Measurements from ENCODE around the gene DHCR24.
A peak's percentile ranks its signal among the peaks of the same experiment; 100 is the strongest.

DHCR24 gene

DNA sequence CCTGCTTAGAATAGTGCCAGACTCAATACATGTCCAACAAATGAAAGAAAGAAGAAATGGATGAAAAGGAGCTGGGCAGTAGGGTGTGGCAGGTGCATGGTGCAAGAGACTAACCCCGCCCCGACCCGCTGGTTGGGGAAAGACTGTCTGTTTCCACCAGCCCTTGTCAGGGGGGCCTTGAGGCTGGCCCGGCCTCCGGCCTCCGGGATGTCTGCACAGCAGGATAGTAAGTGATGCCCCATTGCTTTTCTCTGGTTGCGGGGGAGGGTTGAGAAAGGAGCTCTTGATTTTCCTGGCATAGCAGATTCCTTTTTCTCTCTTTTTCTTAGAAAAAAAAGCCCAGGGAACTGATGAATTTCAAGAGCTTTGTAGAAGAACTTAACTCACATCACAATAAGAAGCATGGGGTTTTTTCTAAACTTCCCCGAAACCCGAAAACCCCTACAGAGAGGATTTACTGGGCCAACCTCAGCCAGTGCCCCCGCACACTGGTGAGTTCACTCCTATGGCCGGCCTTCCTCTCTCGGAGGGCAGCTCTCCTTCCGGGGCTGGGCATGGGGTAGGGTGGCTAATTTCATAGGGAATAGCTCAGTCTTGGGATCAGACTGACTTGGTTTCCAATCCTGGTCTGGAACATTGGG, 73.4 kb downstream of the DHCR24 start:
- no peak for DNase-seq

DNA sequence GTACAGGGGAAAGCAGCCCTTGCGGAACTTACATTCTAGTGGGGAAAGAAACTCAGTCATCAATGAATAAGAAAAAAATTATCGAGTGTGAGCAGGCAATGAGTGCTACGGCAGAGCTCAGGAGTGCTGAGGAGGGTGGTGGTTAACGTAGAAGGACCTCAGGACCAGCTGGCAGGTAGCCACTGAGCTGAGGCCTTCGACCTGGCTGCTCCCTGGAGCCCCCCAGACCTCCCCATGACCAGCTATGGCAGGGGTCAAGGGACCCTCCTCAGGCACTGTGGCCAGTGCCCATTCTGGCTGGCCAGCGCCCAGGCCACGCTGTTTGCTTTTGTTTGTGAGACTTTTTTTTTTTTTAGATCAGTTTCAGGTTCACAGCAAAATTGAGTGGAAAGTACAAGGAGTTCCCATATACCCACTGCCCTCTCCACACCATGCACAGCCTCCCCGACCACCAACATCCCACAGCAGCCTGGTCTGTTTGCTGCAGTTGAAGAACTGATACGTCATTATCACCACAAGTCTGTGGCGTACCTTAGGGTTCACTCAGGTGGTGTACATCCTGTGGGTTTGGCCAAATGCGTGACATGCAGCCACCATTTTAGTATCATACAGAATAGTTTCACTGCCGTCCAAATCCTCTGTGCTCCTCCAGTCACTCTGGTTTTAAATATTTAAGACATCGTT, 74.1 kb downstream of the DHCR24 start:
- DNase-seq, result no peak

DNA sequence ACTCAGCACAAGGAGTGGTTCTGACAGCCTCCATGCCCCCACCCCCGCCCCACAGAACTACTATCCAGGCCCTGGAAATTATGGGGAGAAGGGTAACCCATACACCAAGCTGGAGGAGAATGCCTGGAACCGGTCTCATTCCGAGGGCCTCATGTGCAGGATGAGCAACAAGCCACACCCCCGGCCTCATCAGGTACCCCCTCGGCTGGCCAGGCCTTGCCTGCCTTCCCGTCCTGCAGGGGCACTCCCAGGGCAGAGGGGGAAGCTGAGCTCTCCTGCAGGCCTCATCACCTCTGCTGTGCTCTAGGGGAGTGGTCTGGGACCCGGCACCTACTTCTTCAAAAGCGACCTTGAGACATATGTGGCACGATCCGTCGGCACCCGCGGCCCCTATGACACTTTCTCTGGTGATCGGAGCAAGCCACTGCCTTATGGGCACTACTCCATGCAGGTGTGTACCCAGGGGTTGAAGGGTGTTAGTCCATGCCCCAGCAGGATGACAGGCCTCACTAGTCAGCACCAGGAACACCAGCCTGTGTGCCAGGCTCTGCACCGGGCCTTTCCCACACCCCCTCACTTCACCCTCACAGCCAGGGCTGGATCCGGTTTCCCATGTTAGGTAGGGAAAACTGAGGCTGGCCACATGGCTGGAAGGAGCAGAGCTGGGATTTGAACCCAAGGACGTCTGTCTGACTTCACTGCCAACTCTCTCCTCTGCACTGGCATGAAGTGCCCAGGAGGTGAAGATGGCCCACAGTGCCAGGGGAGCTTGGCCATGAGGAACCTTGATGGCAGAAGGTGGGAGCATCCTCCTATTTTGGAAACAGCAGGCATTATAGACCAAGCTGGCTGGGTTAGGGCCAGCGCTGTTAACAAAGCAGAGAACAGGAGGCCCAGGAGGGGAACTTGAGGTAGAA, 75.0 kb downstream of the DHCR24 start:
- DNase-seq, result peak; percentile 51

DNA sequence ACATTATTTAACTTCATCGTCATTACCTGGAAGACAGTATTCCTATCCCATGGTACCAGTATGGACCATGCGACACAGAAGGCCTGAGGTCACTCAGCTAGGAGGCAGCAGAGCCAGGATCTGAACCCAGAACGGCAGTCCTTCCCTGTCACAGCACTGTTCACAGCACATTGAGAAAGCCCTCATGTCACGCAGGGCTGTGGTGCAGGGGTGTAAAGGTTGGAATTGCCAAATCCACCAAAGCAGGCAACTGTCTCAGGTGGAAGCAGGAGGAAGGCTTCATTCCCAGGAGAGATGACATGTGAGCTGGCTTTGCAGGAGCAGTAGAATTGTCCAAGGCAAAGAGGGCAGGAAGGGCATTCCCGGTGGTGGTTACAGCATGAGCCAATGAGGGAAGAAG, 75.9 kb downstream of the DHCR24 start:
- peak; percentile 55 for DNase-seq

DNA sequence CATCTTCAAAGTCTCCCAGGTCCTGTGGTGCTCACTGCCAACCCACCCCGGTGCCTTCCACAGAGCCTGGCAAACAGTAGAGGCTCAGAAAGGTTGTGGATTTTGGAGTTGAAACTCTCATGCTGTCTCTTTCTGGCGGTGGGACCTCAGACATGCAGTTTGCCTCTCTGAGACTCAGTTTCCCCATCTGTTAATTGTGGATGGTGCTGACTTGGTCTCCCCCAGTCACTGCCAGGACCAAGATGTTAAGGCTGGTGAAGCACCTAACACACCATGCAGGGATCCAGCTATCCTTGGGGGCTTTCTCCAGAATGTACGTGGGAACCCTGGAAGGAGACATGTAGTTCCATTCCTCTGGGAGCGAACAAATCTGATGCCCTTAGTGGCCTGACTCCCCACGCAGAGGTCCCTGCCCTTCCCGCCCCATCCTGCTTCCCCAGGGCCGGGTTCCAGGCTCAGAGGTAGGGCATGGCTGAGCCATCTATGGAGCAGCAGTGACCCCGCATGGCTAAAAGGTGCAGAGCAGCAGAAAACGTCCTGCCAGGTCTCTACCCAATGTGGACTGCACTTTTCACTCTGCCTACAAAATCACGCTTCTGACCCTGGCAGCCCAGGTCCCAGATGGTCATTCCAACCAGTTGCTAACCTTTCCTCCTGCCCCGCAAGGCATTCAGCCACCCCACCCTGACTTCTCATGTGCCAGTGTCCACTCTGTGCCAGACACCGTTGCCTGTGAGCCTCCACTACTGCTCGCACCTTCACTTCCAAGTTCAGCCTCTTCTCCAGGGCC, 76.6 kb downstream of the DHCR24 start:
- DNase-seq, result peak; percentile 89

DNA sequence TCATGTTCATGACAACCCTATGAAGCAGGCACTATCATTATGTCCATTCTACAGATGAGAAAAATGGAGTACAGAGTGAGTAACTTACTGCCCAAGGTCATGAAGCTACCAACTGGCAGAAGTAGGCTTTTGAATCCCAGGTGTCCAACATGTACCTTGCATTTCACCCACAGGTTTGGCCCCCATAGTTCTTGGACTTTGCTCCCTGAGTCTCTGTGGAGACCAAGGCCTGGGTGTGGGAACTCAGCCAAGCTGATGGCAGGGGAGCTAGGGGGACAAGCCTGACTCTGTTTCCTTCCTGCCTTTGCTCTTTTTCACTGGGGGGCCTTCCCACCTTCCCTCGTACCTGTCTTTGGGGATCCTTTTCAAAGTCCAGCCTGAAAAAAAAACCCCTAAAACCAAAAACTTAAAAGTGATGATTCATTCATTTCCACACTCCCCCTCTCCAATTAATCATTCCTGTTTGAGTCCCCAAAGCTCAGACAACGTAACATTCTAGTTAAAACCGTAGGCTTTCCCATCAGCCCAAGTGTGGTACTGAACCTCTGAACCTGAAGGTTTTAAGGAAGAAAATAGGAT, 77.4 kb downstream of the DHCR24 start:
- DNase-seq, result peak; percentile 50

DNA sequence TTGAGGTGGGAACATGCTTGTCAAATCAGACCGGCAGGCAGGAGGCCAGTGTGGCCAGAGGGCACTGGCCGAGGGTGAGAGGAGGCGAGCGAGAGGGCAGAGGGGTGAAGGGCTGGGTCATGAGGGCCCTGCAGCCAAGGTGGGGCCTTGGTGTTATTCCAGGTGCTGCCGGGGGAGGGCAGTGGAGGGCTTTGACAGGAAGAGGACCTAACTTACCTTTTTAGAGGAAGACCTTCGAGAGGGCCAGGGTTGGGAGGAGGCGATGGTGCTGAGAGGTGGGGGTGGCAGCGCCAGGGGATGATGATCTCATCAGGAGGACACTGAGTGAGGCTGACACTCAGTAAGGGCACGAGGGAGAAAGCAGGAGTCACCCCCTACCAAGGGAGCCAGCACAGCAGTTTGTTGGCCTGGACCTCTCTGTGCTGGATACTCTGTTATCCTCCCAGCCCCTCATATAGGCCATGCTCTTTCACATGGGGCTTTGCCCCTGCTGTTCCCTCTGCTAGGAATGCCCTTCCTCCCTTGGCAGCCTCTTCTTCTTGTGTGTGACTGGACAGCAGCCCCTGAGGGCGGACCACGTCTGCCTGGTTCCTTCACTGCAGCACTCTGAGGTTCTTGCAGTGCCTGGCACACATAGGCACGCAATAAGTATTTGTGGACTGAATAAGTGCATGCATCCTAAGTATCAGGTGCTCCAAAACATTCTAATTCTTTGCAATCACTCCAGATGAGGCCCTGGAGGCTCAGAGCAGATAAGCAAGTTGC, 78.4 kb downstream of the DHCR24 start:
- peak; percentile 44 for DNase-seq

DNA sequence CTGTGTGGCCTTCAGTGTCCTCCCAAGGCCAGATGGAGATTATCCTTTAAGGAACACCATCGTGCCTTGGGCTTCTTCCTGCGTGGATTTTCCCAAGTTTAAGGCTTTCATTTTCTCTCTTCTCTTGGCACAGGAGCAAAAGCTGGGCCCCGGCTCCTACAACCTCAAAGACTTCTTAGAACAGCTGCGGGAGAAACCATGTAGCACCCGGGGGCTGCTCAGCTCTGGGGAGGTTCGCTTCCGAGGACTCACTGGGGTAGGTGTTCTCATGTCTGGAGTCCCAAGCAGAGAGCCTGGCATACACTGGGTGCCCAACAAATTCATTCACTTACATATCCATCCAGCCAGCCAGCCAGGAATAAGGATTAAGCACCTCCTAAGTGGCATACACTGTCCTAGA, 79.2 kb downstream of the DHCR24 start:
- DNase-seq, result no peak

DNA sequence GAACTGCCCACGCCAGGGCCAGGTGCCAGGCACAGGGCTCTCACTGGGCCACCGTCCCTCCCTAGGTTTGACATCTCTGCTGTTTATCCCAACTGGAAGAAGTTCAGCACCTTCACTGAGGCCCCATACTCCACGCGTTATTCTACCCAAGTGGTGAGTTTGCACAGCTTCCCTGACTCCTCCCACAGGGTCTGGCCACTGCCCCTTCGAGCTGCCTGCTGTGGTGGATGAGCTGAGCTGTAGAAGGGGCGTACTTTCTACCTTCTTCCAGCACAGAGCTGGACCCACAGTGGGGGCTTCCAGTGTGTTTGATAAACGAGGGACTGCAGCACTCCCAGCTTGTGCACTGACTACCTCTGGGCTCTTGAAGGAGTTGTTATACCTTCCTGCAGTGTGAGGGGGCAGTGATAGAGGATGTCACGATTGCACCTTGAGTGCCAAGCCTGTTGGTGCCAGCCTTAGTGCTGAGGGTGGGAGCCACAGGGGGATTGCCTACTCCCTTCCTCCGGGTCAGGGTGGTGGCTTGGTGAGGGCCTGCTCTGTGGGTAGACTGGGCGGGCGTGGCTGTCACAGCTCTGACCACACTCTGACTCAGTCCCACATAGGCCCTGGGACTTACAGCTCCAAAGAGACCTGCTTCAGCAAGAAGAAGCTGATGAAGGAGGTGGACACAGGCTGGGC, 79.9 kb downstream of the DHCR24 start:
- peak; percentile 62 for DNase-seq

DNA sequence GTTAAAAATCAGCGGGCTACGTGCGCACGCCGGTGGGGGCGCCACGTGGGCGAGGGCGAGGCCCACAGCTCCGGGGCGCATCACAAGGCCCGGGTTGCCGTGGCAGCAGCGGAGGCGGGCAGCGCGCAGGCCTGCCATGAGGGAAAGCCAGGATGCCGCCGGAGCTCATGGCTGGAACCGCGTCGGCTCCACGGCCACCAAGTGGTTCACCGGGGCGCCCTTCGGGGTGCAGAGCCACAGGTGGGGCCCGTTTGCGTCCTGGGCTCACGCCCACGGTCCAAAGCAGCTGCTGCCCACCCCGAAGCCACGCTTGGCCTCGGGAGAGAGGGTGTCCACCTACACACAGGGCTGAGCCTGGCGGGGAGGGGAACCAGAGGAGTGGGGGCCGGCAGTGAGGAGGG, 81.0 kb downstream of the DHCR24 start:
- peak; percentile 43 for DNase-seq

DNA sequence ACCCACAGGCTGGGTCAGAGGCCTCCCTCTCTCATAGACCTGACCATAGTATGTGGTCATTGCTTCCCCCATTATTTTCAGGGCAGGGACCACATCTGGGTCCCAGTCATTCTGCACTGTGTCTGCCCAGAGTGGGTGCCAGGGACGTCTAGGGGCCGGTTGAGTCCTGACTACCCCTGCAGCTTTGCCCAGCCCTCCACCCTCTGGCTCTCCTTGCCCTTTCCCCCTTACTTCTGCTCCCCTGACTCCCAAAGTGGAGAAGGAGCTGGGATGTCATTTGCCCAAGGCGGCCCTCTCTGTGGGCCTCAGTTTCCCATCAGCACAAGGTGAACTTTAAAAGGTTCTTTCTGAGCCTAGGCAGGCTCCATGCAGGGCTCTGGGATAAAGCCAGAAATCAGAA, 81.5 kb downstream of the DHCR24 start:
- DNase-seq, result peak; percentile 47

DNA sequence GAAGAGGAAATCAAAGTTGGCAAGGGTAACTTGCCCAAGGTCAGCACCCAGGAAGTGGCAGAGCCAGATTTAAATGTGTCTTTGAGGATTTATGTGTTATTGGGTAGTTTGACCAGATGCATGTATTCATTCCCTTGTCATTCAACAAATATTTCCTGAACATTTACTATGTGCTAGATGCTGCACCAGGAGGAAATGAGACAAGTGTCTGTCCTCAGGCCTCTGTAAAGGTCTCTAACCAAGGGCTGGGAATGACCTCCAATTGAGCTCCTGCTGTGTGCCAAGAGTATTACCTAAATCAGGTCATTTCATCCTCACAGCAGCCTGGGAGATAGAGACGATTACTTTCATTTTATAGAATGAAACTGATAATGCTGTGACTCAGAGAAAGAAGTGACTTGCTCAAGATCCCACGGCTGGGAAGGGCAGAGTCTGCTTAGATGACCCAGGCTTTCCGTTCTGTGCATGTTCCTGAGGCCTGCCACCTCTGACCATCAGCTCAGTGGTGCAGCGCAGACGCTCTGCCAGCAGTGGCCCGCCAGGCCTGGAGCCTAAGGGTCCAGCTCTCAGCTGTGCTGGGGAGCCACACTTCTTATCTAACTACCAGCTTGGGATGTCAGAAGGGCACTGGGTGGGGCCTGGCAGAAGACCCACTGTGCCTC, 82.4 kb downstream of the DHCR24 start:
- DNase-seq, result peak; percentile 61

DNA sequence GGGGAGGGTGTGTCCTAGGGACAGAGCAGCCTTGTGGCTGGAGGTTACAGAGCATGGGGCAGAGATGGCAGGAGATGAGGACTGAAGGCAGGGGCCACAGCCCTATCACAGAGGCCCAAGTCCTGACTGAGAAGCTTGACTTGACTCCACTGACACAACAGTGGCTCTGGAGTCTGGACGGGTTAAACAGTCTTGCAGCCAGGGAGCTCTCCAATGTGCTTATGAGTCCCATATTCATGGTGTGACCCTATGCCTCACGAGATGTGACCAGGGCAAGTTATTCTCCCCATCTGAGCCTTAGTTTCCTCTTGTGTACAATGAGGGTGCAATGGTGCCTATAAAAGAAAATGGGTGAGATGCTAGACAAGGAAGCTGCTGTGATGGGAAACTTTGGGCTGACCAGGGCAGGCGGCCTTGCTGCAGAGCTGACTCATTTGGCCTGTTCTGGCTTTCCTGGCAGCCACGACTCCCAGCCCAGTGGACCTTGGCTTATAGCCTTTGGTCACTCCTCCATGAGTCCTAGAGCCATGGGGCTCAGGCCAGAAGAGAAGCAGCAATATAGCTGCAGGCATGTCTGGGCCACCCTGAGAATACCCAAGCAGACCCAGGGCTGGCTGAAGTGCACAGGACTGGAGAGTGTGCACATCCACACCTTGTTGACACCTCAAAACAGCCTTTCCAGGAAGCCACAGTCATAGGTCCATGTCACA, 83.1 kb downstream of the DHCR24 start:
- DNase-seq, result no peak

DNA sequence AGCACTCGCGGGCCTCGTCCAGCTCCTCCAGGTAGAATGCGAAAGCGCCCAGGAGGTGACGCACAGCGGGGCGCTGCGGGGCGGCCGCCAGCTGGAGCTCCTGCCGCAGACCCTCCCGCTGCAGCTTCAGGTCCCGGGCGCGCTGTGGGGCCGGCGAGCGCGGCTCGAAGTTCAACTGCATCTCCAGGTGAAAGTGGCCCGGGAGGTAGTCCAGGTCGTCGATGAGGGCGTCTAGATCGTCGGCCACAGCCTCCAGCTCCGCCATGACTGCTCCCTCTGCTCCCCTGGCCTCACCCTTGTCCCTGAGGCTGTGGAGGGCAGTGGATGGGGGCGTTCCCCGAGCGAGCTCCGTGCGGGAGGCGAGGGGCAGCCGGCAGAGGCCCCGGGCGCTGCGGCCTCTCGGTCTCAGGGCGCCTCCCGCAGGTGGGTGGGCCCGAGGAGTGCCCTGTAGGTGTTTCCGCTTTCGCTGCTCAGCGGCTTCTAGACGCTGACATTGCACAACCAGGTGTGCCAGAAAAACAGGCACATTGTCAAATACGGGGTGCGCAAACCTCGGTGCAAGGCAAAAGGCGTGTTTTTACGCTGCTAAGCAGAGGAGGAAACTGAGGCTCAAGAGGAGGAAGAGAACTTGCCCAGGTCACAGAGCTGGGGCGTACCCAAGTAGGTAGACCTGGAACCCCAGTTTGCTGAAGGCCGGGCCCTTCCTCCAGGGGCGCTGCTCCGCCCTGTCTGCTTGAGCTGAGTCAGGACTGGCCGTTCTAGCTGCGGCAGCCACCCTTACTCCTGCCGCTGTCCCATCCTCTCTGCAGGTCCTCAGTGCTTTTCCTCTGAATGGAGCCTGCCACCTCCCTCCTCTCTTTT, 85.9 kb downstream of the DHCR24 start, which contains the start of gene TTC22:
Gene TTC22, minus strand, starts transcription at position 425 of the 861 bp plus-strand sequence. Its CDS starts 160 bp downstream, at position 265.
- peak; percentile 84 for DNase-seq

DNA sequence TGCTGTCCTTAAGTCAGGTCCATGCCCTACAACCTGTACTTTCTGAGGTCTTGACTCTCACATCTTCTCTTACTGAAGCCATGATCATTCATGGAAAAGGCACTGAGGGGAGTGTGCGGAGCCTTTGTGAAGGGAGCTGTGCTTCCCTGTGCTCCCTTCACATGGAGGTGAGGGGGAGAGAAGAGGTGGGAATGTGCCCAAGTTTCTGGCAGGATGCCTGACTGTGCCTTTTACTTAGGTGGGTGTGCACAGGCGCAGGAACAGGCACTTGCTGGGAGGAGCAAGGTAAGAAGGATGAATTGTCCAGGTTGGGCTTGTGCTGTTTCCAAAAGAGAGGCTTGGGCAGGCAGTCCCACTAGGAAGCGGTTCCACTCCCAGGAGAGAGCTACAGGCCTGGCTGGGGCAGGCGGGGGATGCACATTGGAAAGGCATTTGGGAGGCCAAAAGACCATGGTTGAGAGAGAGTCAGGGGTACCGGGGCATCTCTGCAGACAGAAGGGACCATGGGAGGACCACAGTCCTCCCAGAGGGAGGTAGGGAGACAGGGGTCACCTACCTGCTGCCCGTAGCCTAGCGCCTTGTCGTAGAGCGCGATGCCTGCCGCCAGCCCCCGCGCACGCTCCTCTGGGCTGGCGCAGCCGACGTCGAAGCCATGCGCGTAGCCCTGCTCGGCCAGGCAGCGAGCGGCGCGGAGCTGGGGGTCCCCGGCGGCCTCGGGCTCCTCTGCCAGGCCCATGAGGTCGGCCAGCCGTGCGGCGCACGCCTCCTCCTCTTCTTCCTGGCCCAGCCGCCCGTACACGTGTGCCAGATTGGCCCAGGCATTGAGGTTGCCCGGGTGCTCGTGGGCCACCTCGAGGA, 86.7 kb downstream of the DHCR24 start:
- no peak for DNase-seq
